ENCODE results near the gene YAE1. TPM values are rescaled to one million over a fixed set of nuclear protein-coding genes. Genes with fewer than 3 reads are reported as not detected.

Gene YAE1
- total RNA-seq, 6 experiments from 2014 or later, result 5.4 to 11.2 (median 7.4) TPM

- H3K4me3 ChIP-seq, result no peak overlapping the region
- no peak for DNase-seq
- H3K9me3 ChIP-seq, result no peaks in the 10 kb centered on the region
- no peaks in the 10 kb centered on the region for H3K4me1 ChIP-seq
- no peak for TF ChIP-seq POLR2A (IDR thresholded peaks at IDR 0.05)
- no peak for TF ChIP-seq CTCF (IDR thresholded peaks at IDR 0.05)
- no peak overlapping the region for H3K27ac ChIP-seq
- no peaks in the 10 kb centered on the region for H3K27me3 ChIP-seq
- ATAC-seq, result no peak
- H3K36me3 ChIP-seq, result no peaks in the 10 kb centered on the region
- intact Hi-C loops (cut with DNase I), result no loop called here
These were observed 8.3 kb upstream of the YAE1 start for GRCh38 chr7:39557911-39558310.

- no peak for ATAC-seq
- Histone ChIP-seq H3K9me3 (no peaks in the 10 kb centered on the region), H3K27me3 (no peaks in the 10 kb centered on the region), H3K4me3 (no peak overlapping the region), H3K36me3 (no peaks in the 10 kb centered on the region), H3K27ac (no peak overlapping the region), H3K4me1 (no peaks in the 10 kb centered on the region)
- intact Hi-C loops (cut with DNase I), result no loop called here
- 71% methylated on average over 1 of the region's 1 CpG for WGBS (ENCODE audit: insufficient coverage, low coverage, low lambda C conversion rate, missing lambda C conversion rate)
- no peak for DNase-seq
- no peak for TF ChIP-seq POLR2A (IDR thresholded peaks at IDR 0.05)
- TF ChIP-seq CTCF (IDR thresholded peaks at IDR 0.05), result no peak
These were observed 5.8 kb upstream of the YAE1 start for GRCh38 chr7:39560408-39560807.

GRCh38 chr7:39560997-39561396, 5.2 kb upstream of the YAE1 start:
- Histone ChIP-seq H3K4me1 (no peaks in the 10 kb centered on the region), H3K36me3 (no peaks in the 10 kb centered on the region), H3K27me3 (no peaks in the 10 kb centered on the region), H3K9me3 (no peaks in the 10 kb centered on the region), H3K27ac (no peak overlapping the region), H3K4me3 (no peak overlapping the region)
- intact Hi-C loops (cut with DNase I), result no loop called here
- DNase-seq (no peak), ATAC-seq (no peak)
- WGBS (ENCODE audit: insufficient coverage, low coverage, low lambda C conversion rate, missing lambda C conversion rate), result 50% methylated on average over 1 of the region's 1 CpG
- TF ChIP-seq POLR2A (IDR thresholded peaks at IDR 0.05), result no peak
- no peak for TF ChIP-seq CTCF (IDR thresholded peaks at IDR 0.05)

GRCh38 chr7:39565538-39565937, 666 bp upstream of the YAE1 start:
- ATAC-seq, result peak in 2 of 4 donors; percentile 16 to 74
- no peak for TF ChIP-seq CTCF (IDR thresholded peaks at IDR 0.05)
- TF ChIP-seq POLR2A (IDR thresholded peaks at IDR 0.05), result no peak
- H3K4me3 ChIP-seq, result peak overlapping the region; percentile 68 to 85 (median 76)
- H3K4me1 ChIP-seq, result peaks cover 0 to 6% (median 3%) of the 10 kb centered on the region in 4 donors
- no peak for DNase-seq
- no peaks in the 10 kb centered on the region for H3K9me3 ChIP-seq
- WGBS (ENCODE audit: insufficient coverage, low coverage, low lambda C conversion rate, missing lambda C conversion rate), result 38% methylated on average over 4 of the region's 4 CpGs
- peak overlapping the region; percentile 43 to 60 (median 48) for H3K27ac ChIP-seq
- H3K36me3 ChIP-seq, result peaks cover 0 to under 1% (median 0%) of the 10 kb centered on the region in 4 donors
- intact Hi-C loops (cut with DNase I), result no loop called here
- no peaks in the 10 kb centered on the region for H3K27me3 ChIP-seq

GRCh38 chr7:39567294-39567693, 1.1 kb downstream of the YAE1 start:
- ATAC-seq (no peak), DNase-seq (no peak)
- WGBS (ENCODE audit: insufficient coverage, low coverage, low lambda C conversion rate, missing lambda C conversion rate), result no CpG with 5 or more reads among the region's 2 CpGs
- Histone ChIP-seq H3K4me3 (peak overlapping the region; percentile 68 to 85 (median 76)), H3K4me1 (peaks cover 0 to 6% (median 3%) of the 10 kb centered on the region in 4 donors), H3K27me3 (no peaks in the 10 kb centered on the region), H3K36me3 (peaks cover 0 to 4% (median 1%) of the 10 kb centered on the region in 4 donors), H3K27ac (no peak overlapping the region), H3K9me3 (no peaks in the 10 kb centered on the region)
- no peak for TF ChIP-seq CTCF (IDR thresholded peaks at IDR 0.05)
- no peak for TF ChIP-seq POLR2A (IDR thresholded peaks at IDR 0.05)
- intact Hi-C loops (cut with DNase I), result no loop called here

Data from right lobe of liver (tissue), 6 donors.